Osteocyte (in vitro differentiated cells): ENCODE measurements around the gene EIPR1. TPM values are rescaled to one million over a fixed set of nuclear protein-coding genes. Genes with fewer than 3 reads are reported as not detected.
A peak's percentile ranks its signal among the peaks of the same experiment; 100 is the strongest.

Experiments
- DNase-seq: peaks from one replicate; pipeline ENCODE4 v3.0.0; 2021; ENCODE audit warnings: mixed read lengths; ENCODE audit not compliant: unreplicated experiment; ENCODE audit errors: extremely low spot score
- H3K27ac Mint-ChIP-seq: one replicate; pipeline ENCODE4 v1.8.0; 2021; ENCODE audit warnings: mild to moderate bottlenecking, mixed read lengths; ENCODE audit not compliant: unreplicated experiment
- H3K27me3 Mint-ChIP-seq: one replicate; pipeline ENCODE4 v1.8.0; 2021; ENCODE audit warnings: mixed read lengths; ENCODE audit not compliant: unreplicated experiment
- H3K36me3 Mint-ChIP-seq: one replicate; pipeline ENCODE4 v1.8.0; 2021; ENCODE audit warnings: mixed read lengths; ENCODE audit not compliant: unreplicated experiment
- H3K4me1 Mint-ChIP-seq: one replicate; pipeline ENCODE4 v1.8.0; 2021; ENCODE audit warnings: mixed read lengths; ENCODE audit not compliant: unreplicated experiment
- H3K4me3 Mint-ChIP-seq: one replicate; pipeline ENCODE4 v1.8.0; 2021; ENCODE audit warnings: mild to moderate bottlenecking, moderate library complexity, mixed read lengths; ENCODE audit not compliant: unreplicated experiment
- H3K9me3 Mint-ChIP-seq: one replicate; pipeline ENCODE4 v1.8.0; 2021; ENCODE audit warnings: mixed read lengths; ENCODE audit not compliant: unreplicated experiment
- CTCF ChIP-seq: fragments of 200-600 bp; sonication (generic); IDR thresholded peaks from 2 replicates; pipeline ENCODE4 v1.5.0; 2021; ENCODE audit warnings: antibody characterized with exemption, mild to moderate bottlenecking, moderate library complexity
- total RNA-seq: library from RNA; stranded (reverse); gene quantifications from 2 replicates; pipeline ENCODE4 v1.2.1, GENCODE V29; 2021

The EIPR1 gene
- total RNA-seq, 1 donor from 2014 or later, result 19.9 TPM

DNA sequence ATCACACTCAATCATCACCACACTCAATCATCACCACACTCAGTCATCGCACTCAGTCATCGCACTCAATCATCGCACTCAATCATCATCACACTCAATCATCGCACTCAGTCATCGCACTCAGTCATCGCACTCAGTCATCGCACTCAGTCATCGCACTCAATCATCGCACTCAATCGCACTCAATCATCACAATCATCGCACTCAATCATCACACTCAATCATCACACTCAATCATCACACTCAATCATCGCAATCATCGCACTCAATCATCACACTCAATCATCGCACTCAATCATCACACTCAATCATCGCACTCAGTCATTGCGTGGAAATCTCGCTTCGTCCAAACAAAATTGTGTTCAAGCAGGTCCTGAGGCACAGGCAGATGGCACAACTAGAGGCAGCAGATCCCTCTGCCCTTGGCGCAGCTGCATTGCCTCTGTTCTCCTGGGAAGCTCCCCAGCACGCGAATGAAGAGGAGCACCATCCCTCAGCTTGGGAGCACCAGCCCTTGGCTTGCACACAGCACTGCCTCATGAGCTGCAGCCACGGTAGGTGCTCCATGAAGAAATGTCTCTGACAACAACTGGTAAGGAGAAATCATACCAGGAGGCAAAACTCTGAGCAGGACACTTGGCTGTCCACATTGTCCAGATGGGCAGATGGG lies 108.1 kb downstream of the EIPR1 start:
- no peak for DNase-seq
- Mint-ChIP-seq H3K9me3 (peaks cover 19% of the 10 kb centered on the region), H3K27me3 (no peaks in the 10 kb centered on the region), H3K4me3 (no peak overlapping the region), H3K4me1 (no peaks in the 10 kb centered on the region), H3K36me3 (peaks cover 5% of the 10 kb centered on the region), H3K27ac (no peak overlapping the region)
- TF ChIP-seq CTCF, result no peak

- no peak for TF ChIP-seq CTCF
- no peak overlapping the region for H3K27ac Mint-ChIP-seq
- H3K9me3 Mint-ChIP-seq, result peaks cover 10% of the 10 kb centered on the region
- H3K27me3 Mint-ChIP-seq, result no peaks in the 10 kb centered on the region
- no peaks in the 10 kb centered on the region for H3K36me3 Mint-ChIP-seq
- no peak overlapping the region for H3K4me3 Mint-ChIP-seq
- no peaks in the 10 kb centered on the region for H3K4me1 Mint-ChIP-seq
- peak; percentile 62 for DNase-seq
Measured at GRCh38 chr2:3268705-3269029, 109.0 kb downstream of the EIPR1 start.

- DNase-seq, result peak; percentile 82
- no peak overlapping the region for H3K4me3 Mint-ChIP-seq
- H3K9me3 Mint-ChIP-seq, result peaks cover 7% of the 10 kb centered on the region
- TF ChIP-seq CTCF, result no peak
- H3K4me1 Mint-ChIP-seq, result no peaks in the 10 kb centered on the region
- no peak overlapping the region for H3K27ac Mint-ChIP-seq
- H3K36me3 Mint-ChIP-seq, result no peaks in the 10 kb centered on the region
- H3K27me3 Mint-ChIP-seq, result no peaks in the 10 kb centered on the region
Measured at GRCh38 chr2:3267869-3268704, 109.5 kb downstream of the EIPR1 start.

- H3K9me3 Mint-ChIP-seq, result peaks cover 7% of the 10 kb centered on the region
- no peak for TF ChIP-seq CTCF
- H3K27me3 Mint-ChIP-seq, result no peaks in the 10 kb centered on the region
- H3K36me3 Mint-ChIP-seq, result peaks cover 5% of the 10 kb centered on the region
- no peaks in the 10 kb centered on the region for H3K4me1 Mint-ChIP-seq
- H3K27ac Mint-ChIP-seq, result no peak overlapping the region
- DNase-seq, result peak; percentile 76
- H3K4me3 Mint-ChIP-seq, result no peak overlapping the region
Measured at GRCh38 chr2:3266925-3267867, 110.4 kb downstream of the EIPR1 start.
